Cardiac fibroblast (primary cell): ENCODE data around the gene WDR7.
A peak's percentile ranks its signal among the peaks of the same experiment; 100 is the strongest.

Source experiments
- DNase-seq, 2 donors: peaks; one replicate each; pipeline versions ENCODE4 v3.0.0 to v3.0.0-alpha.2; 2010; ENCODE audit warnings: low read depth in 2 of 2
- H3K4me3 ChIP-seq, 2 donors: replicated peaks in 1 of 2; 1 replicate in 1 of 2; 2 replicates in 1 of 2; pipeline ENCODE4 v1.5.1; 2011; ENCODE audit warnings: low read depth in 2 of 2, low read length in 2 of 2, mild to moderate bottlenecking in 2 of 2, moderate library complexity in 1 of 2
- CTCF ChIP-seq: IDR thresholded peaks from one replicate; pipeline ENCODE4 v1.5.1; 2011; ENCODE audit warnings: low read depth, mild to moderate bottlenecking, low read length, inconsistent platforms

Gene WDR7

GRCh38 chr18:57003342-57003741 lies 352.2 kb downstream of the WDR7 start:
- no peak for DNase-seq
- no peak for TF ChIP-seq CTCF
- no peak overlapping the region for H3K4me3 ChIP-seq

DNA sequence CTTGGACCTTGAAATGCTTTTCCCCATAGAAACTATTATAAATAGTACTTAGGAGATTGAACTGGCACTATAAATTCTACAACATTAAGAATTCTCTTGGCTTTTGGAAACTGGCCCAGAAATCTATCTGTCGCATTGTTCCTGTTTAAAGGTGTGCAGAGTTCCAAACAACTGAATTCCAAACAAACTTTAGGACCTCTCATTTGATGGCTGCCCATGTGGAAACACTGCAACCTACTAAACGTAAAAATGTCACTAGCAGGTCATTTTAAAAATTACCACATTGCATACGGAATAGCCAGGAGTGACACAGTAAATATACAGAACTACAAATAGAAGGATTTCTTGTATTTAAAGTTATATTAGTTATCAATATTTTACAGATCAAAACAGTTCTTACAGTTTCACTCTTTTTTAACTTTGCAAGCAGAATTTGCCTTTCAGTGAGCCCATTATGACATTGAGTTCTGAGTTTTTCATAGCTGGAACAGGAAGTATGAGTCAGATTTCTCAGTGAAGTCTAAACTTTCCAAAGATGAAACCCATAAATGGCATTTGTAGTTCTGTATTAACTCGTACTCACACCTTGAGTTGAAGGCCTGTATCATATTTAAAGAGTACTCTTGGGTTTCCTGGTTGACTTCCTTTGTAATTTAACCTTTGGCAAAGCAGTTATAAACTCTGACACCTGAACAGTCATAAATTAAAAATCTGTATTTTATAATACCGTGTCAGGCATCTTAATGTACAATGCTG lies 353.4 kb downstream of the WDR7 start:
- DNase-seq: peak; percentile 56 to 70
- no peak overlapping the region for H3K4me3 ChIP-seq
- no peak for TF ChIP-seq CTCF

GRCh38 chr18:57008001-57008686 lies 357.0 kb downstream of the WDR7 start:
- no peak overlapping the region for H3K4me3 ChIP-seq
- no peak for TF ChIP-seq CTCF
- no peak for DNase-seq

DNA sequence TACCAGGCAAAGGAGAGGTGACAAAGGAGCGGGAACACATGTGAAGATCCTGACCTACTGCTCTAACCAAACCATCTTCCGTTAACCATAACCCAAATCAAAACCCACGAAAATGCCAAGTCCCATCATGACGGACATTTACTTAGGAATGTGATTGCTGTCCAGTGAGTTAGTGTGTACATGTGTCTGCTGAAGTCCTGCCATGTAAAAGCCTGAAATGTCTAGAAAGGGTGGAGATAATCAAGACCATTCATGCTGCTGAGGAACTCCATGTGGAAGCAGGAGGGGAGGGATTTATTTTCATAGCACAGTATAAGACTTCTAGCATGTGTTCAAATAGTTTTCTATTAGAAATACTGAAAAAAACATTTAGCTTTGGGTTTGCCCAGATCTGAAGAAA lies 358.7 kb downstream of the WDR7 start:
- TF ChIP-seq CTCF: no peak
- no peak for DNase-seq

DNA sequence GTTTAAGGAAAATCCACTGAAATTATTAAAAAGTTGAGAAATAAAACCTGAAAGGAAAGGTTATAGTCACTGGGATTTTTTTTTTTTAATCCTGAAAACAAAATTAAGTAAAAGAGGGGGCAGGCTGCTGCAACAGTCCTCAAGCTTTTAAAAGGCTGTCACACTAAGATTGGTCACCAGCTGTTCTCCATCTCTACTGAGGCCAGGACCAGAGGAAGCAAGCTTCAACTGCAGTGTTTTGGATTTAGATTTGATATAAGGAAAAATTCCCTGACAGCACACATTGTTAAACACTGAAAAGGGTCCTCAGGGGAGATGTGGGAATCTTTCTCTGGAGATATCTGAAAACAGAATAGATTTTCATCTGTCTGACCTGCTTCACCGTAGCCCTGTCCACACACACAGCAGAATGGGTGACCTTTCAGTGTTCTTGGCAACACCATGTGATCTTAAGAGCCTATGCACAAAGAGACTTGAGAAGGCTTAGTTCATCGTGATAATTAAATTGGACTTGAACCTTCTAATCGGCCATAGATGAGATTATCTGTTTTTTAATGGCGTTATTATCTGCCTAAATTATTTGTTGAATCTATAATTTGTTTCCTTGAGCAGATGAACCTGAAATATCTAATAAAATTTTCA lies 363.7 kb downstream of the WDR7 start:
- H3K4me3 ChIP-seq: no peak overlapping the region
- no peak for DNase-seq
- TF ChIP-seq CTCF: no peak

More for the DNA sequence above, 358.7 kb downstream of the WDR7 start:
- no peak overlapping the region for H3K4me3 ChIP-seq

DNA sequence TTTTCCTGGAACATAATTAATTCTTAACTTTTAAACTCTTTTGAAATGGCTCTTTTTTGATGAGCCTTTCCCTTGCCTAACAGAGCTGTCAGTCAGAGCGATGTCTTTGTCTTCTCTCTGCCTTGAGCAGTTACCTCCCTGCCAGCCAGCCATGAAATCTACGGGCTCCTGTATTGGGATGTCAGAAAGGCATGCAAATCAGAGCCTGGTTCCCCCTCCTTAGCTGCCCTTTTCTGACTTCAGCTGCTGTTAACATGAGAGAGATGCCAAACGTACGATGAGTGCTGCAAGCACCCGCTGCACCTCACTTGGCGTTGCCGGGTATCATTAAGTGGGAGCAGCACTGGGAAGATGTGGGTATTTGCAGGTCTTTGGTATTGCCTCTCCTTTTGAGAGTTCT lies 364.3 kb downstream of the WDR7 start:
- no peak for DNase-seq
- H3K4me3 ChIP-seq: no peak overlapping the region
- no peak for TF ChIP-seq CTCF
